ENCODE results near the gene RANBP1.

GRCh38 chr22:20167643-20168322 lies 51.9 kb downstream of the RANBP1 start:
- TF ChIP-seq CTCF (conservative IDR thresholded peaks at IDR 0.05; ENCODE audit: low read length) (no peak), EZH2phosphoT487 (IDR thresholded peaks at IDR 0.05; ENCODE audit: borderline replicate concordance, low read depth, low read length) (no peak)

All from OCI-LY7 (cell line).